PC-9 (cell line): ENCODE results near the gene UNC5B. TPM values are rescaled to one million over a fixed set of nuclear protein-coding genes. Genes with fewer than 3 reads are reported as not detected.

Source experiments
- BruUV-seq: library from RNA; stranded (reverse); fragments of 400-500 nt; replicated peaks from 2 replicates; lab custom pipeline; 2021; lab: Mats Ljungman, UMichigan
- CTCF ChIA-PET: fragments of 300-600 bp; sonication (Branson Sonifier 250); formaldehyde crosslinking; loops from one replicate; lab custom pipeline; 2022; ENCODE audit warnings: antibody characterized with exemption; lab: Charles Lee
- POLR2A ChIA-PET: fragments of 300-600 bp; sonication (Branson Sonifier 250); formaldehyde crosslinking; loops from one replicate; lab custom pipeline; 2022; ENCODE audit warnings: antibody characterized with exemption; ENCODE audit not compliant: unreplicated experiment; lab: Charles Lee
- DNase-seq, 2 experiments: peaks; one replicate each; pipeline versions ENCODE4 v3.0.0 to v3.0.0-alpha.2; 2015 to 2022; ENCODE audit warnings: mixed read lengths in 1 of 2
- H2AFZ ChIP-seq: fragments of 200-600 bp; sonication (generic); 2 replicates; pipeline ENCODE4 v1.8.1; 2017; ENCODE audit warnings: antibody characterized with exemption
- H3F3A ChIP-seq: fragments of 200-600 bp; sonication (generic); 2 replicates; pipeline ENCODE4 v1.8.1; 2017; ENCODE audit warnings: antibody characterized with exemption, mild to moderate bottlenecking, low read depth; ENCODE audit not compliant: insufficient read depth
- H3K27ac ChIP-seq: fragments of 200-600 bp; sonication (generic); 2 replicates; pipeline ENCODE4 v1.6.1; 2016; ENCODE audit warnings: mixed run types
- H3K27me3 ChIP-seq: fragments of 200-600 bp; sonication (generic); 2 replicates; pipeline ENCODE4 v1.6.1; 2016; ENCODE audit warnings: low read depth, mixed run types; ENCODE audit not compliant: insufficient read depth
- H3K36me3 ChIP-seq: fragments of 200-600 bp; sonication (generic); 2 replicates; pipeline ENCODE4 v1.6.1; 2016; ENCODE audit warnings: low read depth, mixed run types
- H3K4me1 ChIP-seq: fragments of 200-600 bp; sonication (generic); replicated peaks from 2 replicates; pipeline ENCODE4 v1.6.1; 2016; ENCODE audit warnings: mixed run types; ENCODE audit not compliant: insufficient read depth
- H3K4me2 ChIP-seq: fragments of 200-600 bp; sonication (generic); 2 replicates; pipeline ENCODE4 v1.6.1; 2017; ENCODE audit warnings: mixed run types
- H3K4me3 ChIP-seq: fragments of 200-600 bp; sonication (generic); 2 replicates; pipeline ENCODE4 v1.6.1; 2016; ENCODE audit warnings: mixed run types
- H3K79me2 ChIP-seq: fragments of 200-600 bp; sonication (generic); 2 replicates; pipeline ENCODE4 v1.6.1; 2017; ENCODE audit warnings: low read depth, mixed run types
- H3K9me2 ChIP-seq: fragments of 200-600 bp; sonication (generic); 2 replicates; pipeline ENCODE4 v1.8.1; 2017; ENCODE audit warnings: mild to moderate bottlenecking; ENCODE audit not compliant: insufficient read depth
- H3K9me3 ChIP-seq: fragments of 200-600 bp; sonication (generic); 2 replicates; pipeline ENCODE4 v1.8.1; 2016; ENCODE audit warnings: low read depth; ENCODE audit not compliant: insufficient read depth
- H4K20me1 ChIP-seq: fragments of 200-600 bp; sonication (generic); 2 replicates; pipeline ENCODE4 v1.8.1; 2017; ENCODE audit not compliant: insufficient read depth
- CTCF ChIP-seq: fragments of 200-600 bp; sonication (generic); conservative IDR thresholded peaks from 2 replicates; pipeline ENCODE4 v1.6.1; 2017; ENCODE audit warnings: mixed run types, antibody characterized with exemption, mild to moderate bottlenecking, moderate library complexity
- EZH2 ChIP-seq: fragments of 200-600 bp; sonication (generic); IDR thresholded peaks from 2 replicates; pipeline ENCODE4 v1.8.0; 2017; ENCODE audit warnings: antibody characterized with exemption, low read depth
- intact Hi-C: fragments of 100-400 bp; cut with micrococcal nuclease; formaldehyde crosslinking; loops from one replicate; pipeline ENCODE4 v1.10.0; 2022; ENCODE audit not compliant: unreplicated experiment
- total RNA-seq: library from RNA; stranded (reverse); gene quantifications from 2 replicates; pipeline ENCODE4 v1.2.3, GENCODE V29; 2021

The UNC5B gene
- total RNA-seq, 1 experiment from 2014 or later = 1.7 TPM

GRCh38 chr10:71349406-71349805 lies 137.0 kb downstream of the UNC5B start:
- DNase-seq = peak; percentile 63 to 92
- POLR2A ChIA-PET = interaction anchor here (0.6 kb wide), 2 partner anchors 9 to 30 kb away, joined by 3 to 5 read pairs; partner anchors contain the start of gene SLC29A3

GRCh38 chr10:71351087-71351486 lies 138.7 kb downstream of the UNC5B start:
- H3K9me3 ChIP-seq = no peaks in the 10 kb centered on the region
- no peaks in the 10 kb centered on the region; the same call in 1 of the 2 replicates for H3F3A ChIP-seq
- ChIA-PET POLR2A (no interaction called here), CTCF (no interaction called here)
- H3K4me2 ChIP-seq = no peak overlapping the region
- no peak overlapping the region for H3K4me3 ChIP-seq
- no TSS peak for BruUV-seq
- no peaks in the 10 kb centered on the region for H3K9me2 ChIP-seq
- H3K79me2 ChIP-seq = no peaks in the 10 kb centered on the region
- H3K36me3 ChIP-seq = peaks cover 3% of the 10 kb centered on the region
- H3K27ac ChIP-seq = no peak overlapping the region
- peaks cover 31% of the 10 kb centered on the region for H3K4me1 ChIP-seq
- no peak for TF ChIP-seq CTCF
- no peak for TF ChIP-seq EZH2
- DNase-seq = no peak
- no peak overlapping the region for H2AFZ ChIP-seq
- H3K27me3 ChIP-seq = no peaks in the 10 kb centered on the region
- intact Hi-C loops = no loop called here
- H4K20me1 ChIP-seq = no peaks in the 10 kb centered on the region

More at GRCh38 chr10:71349406-71349805, 137.0 kb downstream of the UNC5B start:
- H4K20me1 ChIP-seq = no peaks in the 10 kb centered on the region
- H3F3A ChIP-seq = peaks cover 6% of the 10 kb centered on the region; the same call in 1 of the 2 replicates
- no peak overlapping the region for H3K27ac ChIP-seq
- BruUV-seq = no TSS peak
- H3K9me3 ChIP-seq = no peaks in the 10 kb centered on the region
- no peaks in the 10 kb centered on the region for H3K27me3 ChIP-seq
- intact Hi-C loops = loop anchor here (1.0 to 2.0 kb wide), 3 partner anchors 9 to 30 kb away; partner anchors contain the start of gene SLC29A3
- H3K4me2 ChIP-seq = peak overlapping the region; percentile 10
- no peak overlapping the region for H3K4me3 ChIP-seq
- H3K79me2 ChIP-seq = 0 out of 2 replicates have a peak, but pooled peaks cover 8% of the 10 kb centered on the region
- no peaks in the 10 kb centered on the region; the same call in 1 of the 2 replicates for H3K36me3 ChIP-seq
- H2AFZ ChIP-seq = no peak overlapping the region
- peaks cover 46% of the 10 kb centered on the region for H3K4me1 ChIP-seq
- TF ChIP-seq EZH2 (no peak), CTCF (no peak)
- no peaks in the 10 kb centered on the region for H3K9me2 ChIP-seq
- CTCF ChIA-PET = no interaction called here

- ChIA-PET CTCF (interaction anchor here (1.1 kb wide), 1 partner anchor 32 kb away, joined by 4 read pairs; no protein-coding TSS in a partner anchor), POLR2A (no interaction called here)
- Histone ChIP-seq H3K4me2 (no peak overlapping the region), H3K9me2 (no peaks in the 10 kb centered on the region), H3K27me3 (no peaks in the 10 kb centered on the region), H3K9me3 (no peaks in the 10 kb centered on the region), H3K4me1 (peaks cover 31% of the 10 kb centered on the region), H2AFZ (no peak overlapping the region), H3K36me3 (peaks cover 6% of the 10 kb centered on the region), H4K20me1 (no peaks in the 10 kb centered on the region), H3F3A (no peaks in the 10 kb centered on the region; the same call in 1 of the 2 replicates), H3K27ac (no peak overlapping the region), H3K79me2 (no peaks in the 10 kb centered on the region), H3K4me3 (no peak overlapping the region)
- no peak for DNase-seq
- BruUV-seq = no TSS peak
- TF ChIP-seq EZH2 = no peak
- intact Hi-C loops = no loop called here
Measured at GRCh38 chr10:71351628-71352319, 139.4 kb downstream of the UNC5B start.

Other genes with a start within 250 kb of the UNC5B start
- gene SLC29A3, start 106.7 kb downstream of the UNC5B start, total RNA-seq = 24.1 and 35.7 TPM in 2 replicates
- 7.8 and 13.3 TPM in 2 replicates for gene CDH23, start 184.3 kb downstream of the UNC5B start, total RNA-seq